HG02571 (cell line): ENCODE data around the gene PHEX.

Experiments used
- ATAC-seq: cut with Tn5 transposase; IDR thresholded peaks from one replicate; pipeline ENCODE4 v1.9.1; 2021; ENCODE audit warnings: mild to moderate bottlenecking, moderate library complexity; ENCODE audit not compliant: unreplicated experiment

PHEX gene

GRCh38 chrX:22147214-22147613 lies 115.1 kb downstream of the PHEX start:
- no peak for ATAC-seq

DNA sequence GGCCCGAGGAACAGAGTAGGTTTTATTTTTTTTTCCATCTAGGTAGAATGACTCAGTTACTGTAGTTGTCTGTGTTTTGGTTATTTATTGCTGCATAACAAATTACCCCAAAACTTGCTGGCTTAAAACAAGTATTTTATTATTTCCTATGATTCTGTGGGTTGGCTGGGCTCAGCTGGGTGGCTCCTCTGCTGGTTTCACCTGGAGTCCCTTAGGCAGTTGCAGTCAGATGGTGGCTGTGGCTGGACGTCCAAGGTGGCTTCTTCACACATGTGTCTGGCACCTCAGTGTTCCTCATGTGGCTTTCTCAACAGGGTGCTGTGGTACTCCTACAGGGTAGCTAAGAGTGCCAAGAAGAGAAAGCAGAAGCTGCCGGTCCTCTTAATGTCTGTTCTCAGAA lies 115.8 kb downstream of the PHEX start:
- no peak for ATAC-seq

DNA sequence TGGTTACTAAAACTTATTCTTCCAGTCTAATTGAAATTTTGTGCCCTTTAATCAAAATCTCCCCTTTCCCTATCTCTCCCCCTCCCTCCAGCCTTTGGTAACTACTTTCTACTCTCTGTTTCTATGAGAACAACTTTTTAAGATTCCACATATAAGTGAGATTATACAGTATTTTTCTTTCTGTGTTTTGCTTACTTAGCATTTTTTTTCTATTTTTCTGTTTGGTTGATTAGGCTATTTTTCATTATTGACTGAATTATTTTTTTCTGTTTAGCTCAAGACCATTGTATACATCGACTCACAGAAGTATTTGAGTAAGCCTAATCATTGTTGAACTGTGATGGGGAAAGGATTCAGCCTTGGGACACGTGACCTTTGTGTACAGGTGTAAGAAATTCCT lies 116.4 kb downstream of the PHEX start:
- no peak for ATAC-seq

- no peak for ATAC-seq
These were observed 118.2 kb downstream of the PHEX start for GRCh38 chrX:22150371-22150770.

- no peak for ATAC-seq
These were observed 123.0 kb downstream of the PHEX start for GRCh38 chrX:22155126-22155525.

GRCh38 chrX:22159071-22159470 lies 126.9 kb downstream of the PHEX start:
- ATAC-seq = no peak

DNA sequence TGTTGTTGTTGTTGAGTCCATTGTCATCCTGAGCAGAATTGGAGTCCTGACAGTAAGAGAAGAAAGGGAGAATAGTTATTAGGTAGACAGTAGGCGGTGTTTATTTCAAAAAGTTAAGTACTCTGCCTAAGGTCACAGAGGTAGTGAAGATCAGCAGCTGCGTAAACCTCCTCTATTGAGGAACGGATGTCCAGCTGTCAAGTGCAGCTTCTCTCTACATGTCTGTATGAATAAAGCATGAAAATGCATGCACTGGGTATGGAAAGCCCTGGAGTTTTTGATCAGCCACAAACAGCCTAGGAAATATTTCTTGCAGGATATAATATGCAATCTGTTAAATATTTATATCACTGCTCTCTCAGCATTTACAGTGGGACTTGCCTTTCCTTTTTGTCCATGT lies 131.2 kb downstream of the PHEX start:
- ATAC-seq = no peak

DNA sequence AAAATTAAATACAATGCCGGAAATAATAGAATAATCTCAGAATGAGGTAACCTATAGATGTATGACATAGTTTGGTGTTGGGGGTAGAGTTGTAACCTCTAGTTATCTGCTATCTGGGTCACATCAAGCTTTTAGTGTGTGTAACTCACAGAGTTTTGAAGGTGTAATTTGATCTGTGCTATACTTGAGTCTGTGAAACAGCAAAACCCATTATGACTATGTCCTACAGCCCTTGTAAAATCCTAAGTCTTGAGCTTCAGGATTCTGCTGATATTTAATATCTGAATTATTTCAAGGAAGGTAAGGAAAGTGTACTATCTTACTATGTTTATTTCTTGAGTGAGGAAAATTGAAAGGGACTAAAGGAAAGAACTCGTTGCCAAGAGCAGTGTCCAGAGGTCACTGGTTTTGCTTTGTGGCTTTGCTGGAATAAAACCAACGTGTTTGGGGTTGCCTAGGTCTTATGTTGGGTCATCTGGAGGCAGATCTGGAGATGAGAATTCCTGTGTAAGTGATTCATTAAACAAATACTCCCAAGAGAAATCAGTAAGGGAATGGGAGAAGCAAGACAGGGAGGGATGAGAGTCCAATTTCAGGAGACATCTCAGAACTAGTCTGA lies 132.8 kb downstream of the PHEX start:
- no peak for ATAC-seq

DNA sequence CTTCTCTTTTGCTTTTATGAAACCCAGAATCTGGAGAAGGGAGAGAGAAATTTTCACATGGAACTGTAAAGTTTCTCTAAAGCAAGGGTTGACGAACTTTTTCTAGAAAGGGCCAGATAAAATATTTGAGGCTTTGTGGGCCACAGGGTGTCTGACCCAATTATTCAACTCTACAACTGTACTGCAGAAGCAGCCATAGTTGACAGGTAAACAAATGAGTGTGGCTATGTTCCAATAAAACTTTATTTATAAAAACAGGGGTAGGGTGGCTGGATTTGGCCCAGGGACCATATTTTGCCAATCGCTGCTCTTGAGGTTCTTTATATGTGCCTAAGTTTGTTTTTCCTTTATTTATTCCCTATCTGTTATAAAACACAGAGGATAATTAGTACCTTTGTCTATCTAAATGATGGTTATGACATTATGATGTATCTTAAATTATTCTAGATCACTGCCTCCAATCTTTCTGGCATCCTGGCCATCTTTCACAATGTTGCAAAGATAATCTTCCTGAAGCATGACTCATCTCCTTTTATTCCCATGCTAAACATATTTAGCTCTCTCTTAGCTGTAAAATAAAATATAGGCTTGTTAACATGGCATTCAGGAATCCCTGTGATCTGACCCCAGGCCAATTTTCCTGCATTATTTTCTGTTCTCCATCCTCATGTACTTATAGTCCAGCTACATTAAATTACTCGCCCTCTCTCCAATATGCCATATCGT lies 133.8 kb downstream of the PHEX start:
- no peak for ATAC-seq

- no peak for ATAC-seq
These were observed 139.3 kb downstream of the PHEX start for GRCh38 chrX:22171287-22172060.

GRCh38 chrX:22173966-22174365 lies 141.8 kb downstream of the PHEX start:
- no peak for ATAC-seq

GRCh38 chrX:22177950-22178515 lies 145.9 kb downstream of the PHEX start:
- no peak for ATAC-seq

DNA sequence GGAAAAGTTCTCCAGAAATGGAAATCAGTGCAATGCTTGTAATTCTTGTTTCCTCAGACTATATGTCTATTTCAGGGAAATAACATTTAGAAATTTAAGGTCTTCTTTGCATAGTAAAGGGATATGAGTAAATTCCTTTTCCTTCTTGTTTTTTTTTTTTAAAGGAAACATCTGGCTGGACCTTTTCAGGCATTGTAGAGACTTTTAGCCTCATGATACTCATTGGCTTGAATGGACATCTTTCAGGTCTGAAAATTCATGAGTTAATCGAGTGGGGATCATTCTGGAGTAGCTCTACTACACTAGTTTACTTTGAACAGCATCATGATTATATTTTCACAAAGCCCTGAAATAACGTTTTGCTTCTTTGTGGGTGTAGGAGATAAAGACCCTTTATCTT lies 152.0 kb downstream of the PHEX start:
- no peak for ATAC-seq

GRCh38 chrX:22186165-22186564 lies 154.0 kb downstream of the PHEX start:
- no peak for ATAC-seq

GRCh38 chrX:22192419-22193060 lies 160.4 kb downstream of the PHEX start:
- peak; percentile 94 for ATAC-seq

GRCh38 chrX:22193851-22194659 lies 161.9 kb downstream of the PHEX start:
- ATAC-seq = no peak

GRCh38 chrX:22194660-22194945 lies 162.5 kb downstream of the PHEX start:
- no peak for ATAC-seq

GRCh38 chrX:22196149-22196548 lies 164.0 kb downstream of the PHEX start:
- ATAC-seq = no peak

GRCh38 chrX:22202251-22202650 lies 170.1 kb downstream of the PHEX start:
- ATAC-seq = no peak

- no peak for ATAC-seq
These were observed 171.1 kb downstream of the PHEX start for GRCh38 chrX:22203186-22203585.

DNA sequence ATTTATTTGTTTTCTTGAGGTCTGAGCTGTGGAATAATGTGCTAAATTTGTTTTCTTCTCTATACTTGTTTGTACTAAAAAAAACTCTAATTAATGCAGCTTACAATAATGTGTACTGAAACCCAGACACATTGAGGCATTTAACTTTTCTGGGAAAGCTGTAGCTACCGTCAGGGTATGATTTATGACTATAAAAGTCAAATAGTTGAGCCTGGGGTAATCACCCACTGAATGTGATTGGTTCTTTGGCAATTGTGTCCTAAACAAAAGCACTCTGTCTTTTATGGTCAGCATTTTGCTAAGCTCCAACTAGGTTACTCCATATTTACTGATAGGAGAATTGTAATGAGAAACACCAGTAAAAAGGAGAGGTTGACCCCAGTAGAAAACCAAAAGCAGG lies 174.7 kb downstream of the PHEX start:
- ATAC-seq = no peak
